Activated CD4-positive, alpha-beta T cell treated with anti-CD3 and anti-CD28 coated beads for 36 hours (primary cell): Measurements from ENCODE around the gene ST6GAL1. TPM values are rescaled to one million over a fixed set of nuclear protein-coding genes. Genes with fewer than 3 reads are reported as not detected.
A peak's percentile ranks its signal among the peaks of the same experiment; 100 is the strongest.

Experiments
- ATAC-seq: fragments of 200-7000 bp; cut with Tn5 transposase; one replicate; pipeline ENCODE4 v1.10.0; 2021; ENCODE audit warnings: mild to moderate bottlenecking, moderate library complexity
- CTCF ChIA-PET: fragments of 350-600 bp; sonication (Branson Sonifier 250); formaldehyde crosslinking; loops from one replicate; lab custom pipeline; 2021; ENCODE audit warnings: antibody characterized with exemption; lab: Charles Lee
- POLR2A ChIA-PET: fragments of 350-600 bp; sonication (Branson Sonifier 250); formaldehyde crosslinking; loops from one replicate; lab custom pipeline; 2021; ENCODE audit warnings: antibody characterized with exemption, inconsistent platforms; lab: Charles Lee
- DNase-seq: peaks from one replicate; pipeline ENCODE4 v3.0.0-alpha.2; 2020
- H3K27ac Mint-ChIP-seq: one replicate; pipeline ENCODE4 v1.8.0; 2021; ENCODE audit warnings: mixed read lengths
- H3K27me3 Mint-ChIP-seq: one replicate; pipeline ENCODE4 v1.8.0; 2021; ENCODE audit warnings: mixed read lengths
- H3K36me3 Mint-ChIP-seq: one replicate; pipeline ENCODE4 v1.8.0; 2021; ENCODE audit warnings: low read depth, mixed read lengths
- H3K4me1 Mint-ChIP-seq: one replicate; pipeline ENCODE4 v1.8.0; 2021; ENCODE audit warnings: mixed read lengths
- H3K4me3 Mint-ChIP-seq: one replicate; pipeline ENCODE4 v1.8.0; 2021; ENCODE audit warnings: mild to moderate bottlenecking, moderate library complexity, mixed read lengths
- H3K9me3 Mint-ChIP-seq: one replicate; pipeline ENCODE4 v1.8.0; 2021; ENCODE audit warnings: low read depth, mixed read lengths
- intact Hi-C, 2 experiments: fragments of 100-400 bp; cut with DNase I in 1 of 2; cut with micrococcal nuclease in 1 of 2; formaldehyde crosslinking; loops; one replicate each; pipeline versions ENCODE4 v1.14.2 to v1.15.1; 2022 to 2024; cut with DNase I, micrococcal nuclease
- total RNA-seq, 2 experiments: library from RNA; stranded (reverse); gene quantifications; one replicate each; pipeline ENCODE4 v1.2.3, GENCODE V29; 2021

Gene ST6GAL1
- total RNA-seq, 2 experiments from 2014 or later, result 86.6 to 111 TPM

- ChIA-PET CTCF (interaction anchor here (0.5 to 1.2 kb wide), 2 partner anchors 41 to 128 kb away, joined by 3 read pairs; partner anchors contain the start of gene RPL39L), POLR2A (interaction anchor here (0.6 to 1.0 kb wide), 4 partner anchors 10 to 1090 kb away, joined by 3 to 5 read pairs (median 4); no protein-coding TSS in a partner anchor)
- DNase-seq (no peak), ATAC-seq (no peak)
- Mint-ChIP-seq H3K4me3 (peak overlapping the region; percentile 42), H3K27me3 (no peaks in the 10 kb centered on the region), H3K4me1 (peaks cover 57% of the 10 kb centered on the region), H3K9me3 (peaks cover 9% of the 10 kb centered on the region), H3K27ac (peak overlapping the region; percentile 85), H3K36me3 (peaks cover 42% of the 10 kb centered on the region)
- intact Hi-C loops, result no loop called here
Observed at GRCh38 chr3:187011915-187012314, 81.6 kb downstream of the ST6GAL1 start.

DNA sequence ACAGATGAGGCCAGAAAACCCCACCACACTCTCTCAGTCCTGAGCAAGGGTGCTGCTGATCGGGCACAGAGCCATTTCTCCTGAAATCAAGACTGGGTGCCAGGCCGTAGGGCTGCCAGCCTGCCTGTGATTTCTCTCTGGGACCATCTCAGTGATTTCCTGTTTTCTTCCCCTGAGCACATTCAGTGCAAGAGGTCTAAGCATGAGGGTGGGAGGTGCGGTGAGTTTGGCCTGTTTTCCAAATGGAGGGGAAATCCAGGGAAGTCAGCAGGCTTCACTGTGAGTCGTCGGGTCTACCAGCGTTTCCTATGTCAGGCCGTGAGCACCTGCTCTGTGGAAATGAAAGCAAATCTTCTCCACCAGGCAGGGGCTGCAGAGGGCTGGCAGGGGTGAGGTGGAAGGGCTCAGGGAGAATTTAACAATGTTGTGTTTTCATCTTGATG, 82.3 kb downstream of the ST6GAL1 start:
- Mint-ChIP-seq H3K36me3 (peaks cover 37% of the 10 kb centered on the region), H3K4me3 (peak overlapping the region; percentile 42), H3K27me3 (no peaks in the 10 kb centered on the region), H3K4me1 (peaks cover 50% of the 10 kb centered on the region), H3K27ac (peak overlapping the region; percentile 85), H3K9me3 (peaks cover 7% of the 10 kb centered on the region)
- DNase-seq (peak; percentile 76), ATAC-seq (peak; percentile 82)
- CTCF ChIA-PET, result no interaction called here
- intact Hi-C loops, result no loop called here
- POLR2A ChIA-PET, result no interaction called here

- peak overlapping the region; percentile 85 for H3K27ac Mint-ChIP-seq
- H3K9me3 Mint-ChIP-seq, result peaks cover under 1% of the 10 kb centered on the region
- H3K36me3 Mint-ChIP-seq, result peaks cover 33% of the 10 kb centered on the region
- ATAC-seq (no peak), DNase-seq (no peak)
- intact Hi-C loops, result no loop called here
- H3K4me1 Mint-ChIP-seq, result peaks cover 46% of the 10 kb centered on the region
- ChIA-PET POLR2A (no interaction called here), CTCF (interaction anchor here (0.6 to 1.3 kb wide), 3 partner anchors 9 to 24 kb away, joined by 3 to 4 read pairs (median 4); no protein-coding TSS in a partner anchor)
- H3K4me3 Mint-ChIP-seq, result peak overlapping the region; percentile 42
- no peaks in the 10 kb centered on the region for H3K27me3 Mint-ChIP-seq
Observed at GRCh38 chr3:187013159-187013716, 82.9 kb downstream of the ST6GAL1 start.

DNA sequence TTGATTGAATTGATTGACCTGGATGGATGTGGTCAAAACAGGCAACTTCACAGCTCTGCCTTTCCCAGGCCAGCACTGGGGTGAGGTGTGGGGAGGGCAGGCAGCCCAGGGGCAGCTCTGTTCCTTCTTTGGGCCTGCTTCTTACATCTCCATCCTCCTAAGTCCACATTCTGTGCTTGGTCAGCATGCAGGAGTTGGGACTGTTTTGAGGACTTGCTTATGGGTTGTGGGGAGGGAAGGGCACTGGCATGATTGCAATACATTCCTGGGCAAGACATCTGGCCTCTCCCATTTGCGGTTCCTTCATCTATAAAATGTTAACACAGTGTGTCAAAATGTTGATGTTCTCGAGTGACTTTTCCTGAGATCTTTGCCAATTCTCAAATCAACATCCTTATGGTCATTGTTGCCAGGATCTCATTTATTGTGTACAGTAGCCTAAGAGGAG, 84.1 kb downstream of the ST6GAL1 start:
- ChIA-PET CTCF (interaction anchor here (1.3 kb wide), 1 partner anchor 10 kb away, joined by 4 read pairs; no protein-coding TSS in a partner anchor), POLR2A (no interaction called here)
- H3K9me3 Mint-ChIP-seq, result no peaks in the 10 kb centered on the region
- peaks cover 29% of the 10 kb centered on the region for H3K36me3 Mint-ChIP-seq
- no peak overlapping the region for H3K4me3 Mint-ChIP-seq
- peaks cover 51% of the 10 kb centered on the region for H3K4me1 Mint-ChIP-seq
- no peak for ATAC-seq
- no peak overlapping the region for H3K27ac Mint-ChIP-seq
- no peak for DNase-seq
- intact Hi-C loops, result no loop called here
- H3K27me3 Mint-ChIP-seq, result no peaks in the 10 kb centered on the region

- no peaks in the 10 kb centered on the region for H3K27me3 Mint-ChIP-seq
- DNase-seq (no peak), ATAC-seq (no peak)
- intact Hi-C loops, result no loop called here
- ChIA-PET POLR2A (no interaction called here), CTCF (interaction anchor here (0.7 to 1.8 kb wide), 4 partner anchors 9 to 80 kb away, joined by 3 to 8 read pairs (median 5); no protein-coding TSS in a partner anchor)
- no peak overlapping the region for H3K4me3 Mint-ChIP-seq
- H3K36me3 Mint-ChIP-seq, result peaks cover 34% of the 10 kb centered on the region
- H3K9me3 Mint-ChIP-seq, result no peaks in the 10 kb centered on the region
- H3K4me1 Mint-ChIP-seq, result peaks cover 64% of the 10 kb centered on the region
- H3K27ac Mint-ChIP-seq, result peak overlapping the region; percentile 40
Observed at GRCh38 chr3:187015903-187016638, 85.7 kb downstream of the ST6GAL1 start.

DNA sequence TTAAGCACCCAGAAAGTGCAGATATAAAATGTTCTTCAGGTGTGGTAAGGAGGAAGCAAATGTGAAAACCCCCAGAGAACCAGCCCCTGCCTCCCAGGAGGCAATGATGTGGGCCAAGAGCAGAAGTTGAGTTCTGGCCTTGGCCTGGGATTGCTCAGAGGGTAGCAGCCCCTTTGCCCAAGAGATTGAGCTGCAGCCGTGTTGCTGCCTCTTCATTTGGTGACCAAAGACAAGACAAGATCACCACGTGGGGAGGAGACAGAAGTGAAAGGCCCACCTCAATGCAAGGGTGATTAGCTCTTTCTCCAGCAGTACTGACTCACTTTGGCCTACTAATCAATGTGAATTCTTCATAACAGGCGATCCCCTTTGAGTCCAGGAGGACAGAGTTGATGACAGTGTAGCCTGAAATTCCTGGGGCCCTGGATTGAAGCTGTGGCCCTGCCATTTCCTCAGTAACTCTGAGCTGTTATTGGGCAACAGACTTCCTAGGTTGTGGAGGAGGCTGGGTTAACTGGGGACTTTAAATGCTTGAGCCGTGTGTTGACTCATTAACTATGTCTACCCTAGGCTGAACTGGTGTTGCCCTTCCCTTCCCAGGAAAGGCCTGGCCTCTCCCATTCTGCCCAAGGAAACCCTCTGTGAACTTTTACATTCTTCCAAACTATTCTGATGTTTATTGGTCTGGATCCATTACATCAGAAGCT, 86.5 kb downstream of the ST6GAL1 start:
- intact Hi-C loops, result no loop called here
- H3K36me3 Mint-ChIP-seq, result peaks cover 33% of the 10 kb centered on the region
- no peaks in the 10 kb centered on the region for H3K27me3 Mint-ChIP-seq
- ChIA-PET CTCF (interaction anchor here (0.7 to 1.8 kb wide), 4 partner anchors 9 to 80 kb away, joined by 3 to 8 read pairs (median 5); no protein-coding TSS in a partner anchor), POLR2A (interaction anchor here (0.6 kb wide), 1 partner anchor 11 kb away, joined by 3 read pairs; no protein-coding TSS in a partner anchor)
- no peaks in the 10 kb centered on the region for H3K9me3 Mint-ChIP-seq
- H3K4me3 Mint-ChIP-seq, result no peak overlapping the region
- DNase-seq (no peak), ATAC-seq (no peak)
- peak overlapping the region; percentile 40 for H3K27ac Mint-ChIP-seq
- peaks cover 64% of the 10 kb centered on the region for H3K4me1 Mint-ChIP-seq

DNA sequence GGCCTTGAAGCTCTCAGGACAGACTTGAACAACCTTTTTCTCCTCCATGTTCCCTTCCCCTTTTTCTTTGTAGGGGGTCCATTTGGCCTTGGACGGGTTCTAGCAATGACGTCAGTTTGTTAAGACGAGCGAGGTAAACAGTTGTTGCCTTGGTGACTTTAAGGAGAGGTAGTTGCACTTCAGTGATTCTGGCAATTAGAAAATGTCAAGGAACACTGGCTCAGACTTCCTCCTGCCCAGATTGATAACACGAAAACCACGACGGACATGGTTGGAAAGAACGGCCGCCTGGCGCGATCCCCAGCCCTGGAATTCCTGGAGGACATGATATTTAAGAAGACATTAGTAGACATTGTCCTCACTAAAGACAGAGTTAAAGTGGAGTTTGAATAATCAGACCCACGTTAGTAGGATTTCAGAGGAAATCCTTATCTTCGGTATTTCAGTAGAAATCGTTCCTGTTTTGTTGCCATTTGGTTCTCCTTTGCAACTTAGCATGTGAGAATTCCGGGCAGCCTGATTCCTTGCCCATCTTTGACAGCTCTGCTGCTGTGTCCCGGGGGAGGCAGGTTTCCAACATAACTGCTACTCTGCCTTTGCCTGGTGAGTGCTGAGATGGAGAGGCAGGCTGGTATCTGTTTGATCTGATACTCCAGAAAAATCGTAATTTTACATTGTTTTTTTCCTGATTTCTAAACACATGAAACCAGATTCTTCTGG, 87.3 kb downstream of the ST6GAL1 start:
- CTCF ChIA-PET, result interaction anchor here (1.7 to 1.8 kb wide), 2 partner anchors 10 to 11 kb away, joined by 7 to 8 read pairs; no protein-coding TSS in a partner anchor
- Mint-ChIP-seq H3K27me3 (no peaks in the 10 kb centered on the region), H3K4me1 (peaks cover 60% of the 10 kb centered on the region), H3K4me3 (no peak overlapping the region), H3K36me3 (peaks cover 31% of the 10 kb centered on the region), H3K27ac (no peak overlapping the region), H3K9me3 (no peaks in the 10 kb centered on the region)
- no peak for ATAC-seq
- intact Hi-C loops, result no loop called here
- no peak for DNase-seq
- POLR2A ChIA-PET, result no interaction called here

DNA sequence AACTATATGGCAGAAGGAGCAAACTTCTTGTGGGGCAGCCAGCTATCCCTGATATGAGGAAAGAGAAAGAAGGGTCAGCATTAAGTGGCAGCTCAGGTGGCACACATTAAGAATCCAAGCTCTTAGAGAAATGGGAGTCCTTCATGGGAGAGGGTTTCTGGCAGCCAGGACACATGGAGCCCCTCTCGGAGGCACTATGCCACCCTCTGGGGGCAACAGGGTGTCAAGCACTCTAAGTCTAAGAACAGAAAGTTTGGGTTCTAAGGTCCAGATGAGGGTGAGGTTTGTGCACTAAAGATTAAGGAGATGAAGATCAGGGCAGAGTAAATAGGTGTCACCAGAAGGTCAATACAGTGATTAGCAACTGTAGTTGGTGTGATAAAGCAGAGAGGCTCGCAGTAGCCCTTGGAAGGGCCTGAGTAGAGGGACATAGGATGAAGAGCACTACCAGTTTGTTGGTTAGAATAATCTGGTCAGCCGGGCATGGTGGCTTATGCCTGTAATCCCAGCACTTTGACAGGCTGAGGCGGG, 89.3 kb downstream of the ST6GAL1 start:
- ChIA-PET CTCF (interaction anchor here (0.6 to 1.7 kb wide), 3 partner anchors 8 to 985 kb away, joined by 3 to 8 read pairs (median 3); no protein-coding TSS in a partner anchor), POLR2A (no interaction called here)
- H3K4me1 Mint-ChIP-seq, result peaks cover 53% of the 10 kb centered on the region
- peaks cover 2% of the 10 kb centered on the region for H3K9me3 Mint-ChIP-seq
- H3K27me3 Mint-ChIP-seq, result no peaks in the 10 kb centered on the region
- ATAC-seq (no peak), DNase-seq (no peak)
- peak overlapping the region; percentile 74 for H3K27ac Mint-ChIP-seq
- peak overlapping the region; percentile 6 for H3K4me3 Mint-ChIP-seq
- peaks cover 22% of the 10 kb centered on the region for H3K36me3 Mint-ChIP-seq
- intact Hi-C loops, result no loop called here

- DNase-seq, result no peak
- ChIA-PET POLR2A (no interaction called here), CTCF (interaction anchor here (1.0 to 1.7 kb wide), 2 partner anchors 19 to 171 kb away, joined by 3 to 8 read pairs; no protein-coding TSS in a partner anchor)
- intact Hi-C loops, result no loop called here
- peak; percentile 23 for ATAC-seq
- H3K4me3 Mint-ChIP-seq, result no peak overlapping the region
- peak overlapping the region; percentile 49 for H3K27ac Mint-ChIP-seq
- peaks cover 21% of the 10 kb centered on the region for H3K36me3 Mint-ChIP-seq
- H3K27me3 Mint-ChIP-seq, result no peaks in the 10 kb centered on the region
- peaks cover 2% of the 10 kb centered on the region for H3K9me3 Mint-ChIP-seq
- H3K4me1 Mint-ChIP-seq, result peaks cover 51% of the 10 kb centered on the region
Observed at GRCh38 chr3:187020376-187020775, 90.0 kb downstream of the ST6GAL1 start.

DNA sequence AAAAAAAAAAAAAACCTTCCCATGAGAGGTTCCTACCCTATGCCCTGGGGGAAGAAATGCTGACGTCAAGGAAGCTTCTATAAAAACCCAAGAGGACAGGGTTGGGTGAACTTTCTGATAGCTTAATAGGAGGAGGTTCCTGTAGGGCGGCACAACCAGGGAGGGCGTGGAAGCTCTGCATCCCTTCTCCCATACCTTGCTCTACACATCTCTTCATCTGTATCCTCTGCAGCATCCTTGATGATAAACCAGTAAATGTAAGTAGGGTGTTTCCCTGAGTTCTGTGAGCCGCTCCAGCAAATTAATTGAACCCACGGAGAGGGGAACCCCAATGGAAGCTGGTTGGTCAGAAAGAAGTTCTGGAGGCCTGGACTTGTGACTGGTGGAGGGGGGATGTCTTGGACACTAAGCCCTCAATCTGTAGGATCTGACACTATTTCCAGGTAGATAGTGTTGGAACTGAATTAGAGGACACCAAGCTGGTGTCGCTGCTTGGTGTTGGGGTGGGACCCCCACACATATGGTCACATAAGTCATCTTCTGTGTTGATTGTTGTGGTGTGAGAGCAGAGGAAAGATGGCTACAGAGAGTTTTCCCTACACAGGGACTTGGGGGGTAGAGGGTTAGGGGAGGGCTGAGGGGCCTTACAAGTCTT, 91.5 kb downstream of the ST6GAL1 start:
- intact Hi-C loops, result no loop called here
- H3K4me1 Mint-ChIP-seq, result peaks cover 38% of the 10 kb centered on the region
- ATAC-seq, result no peak
- no peaks in the 10 kb centered on the region for H3K27me3 Mint-ChIP-seq
- H3K27ac Mint-ChIP-seq, result peak overlapping the region; percentile 34
- ChIA-PET POLR2A (interaction anchor here (0.6 to 0.9 kb wide), 2 partner anchors 10 to 16 kb away, joined by 3 to 5 read pairs; no protein-coding TSS in a partner anchor), CTCF (interaction anchor here (1.0 to 1.2 kb wide), 2 partner anchors 10 to 117 kb away, joined by 4 to 5 read pairs; partner anchors contain the start of gene RPL39L)
- peaks cover 2% of the 10 kb centered on the region for H3K9me3 Mint-ChIP-seq
- no peak overlapping the region for H3K4me3 Mint-ChIP-seq
- peaks cover 14% of the 10 kb centered on the region for H3K36me3 Mint-ChIP-seq
- DNase-seq, result no peak
